Jurkat, Clone E6-1 (cell line): ENCODE results near the gene KIF26B. TPM values are rescaled to one million over a fixed set of nuclear protein-coding genes. Genes with fewer than 3 reads are reported as not detected.

Experiments
- DNase-seq: peaks from one replicate; pipeline ENCODE4 v3.0.0-alpha.2; 2011; ENCODE audit warnings: low read depth, low spot score
- H3K4me3 ChIP-seq: 2 replicates; pipeline ENCODE4 v1.5.1; 2011; ENCODE audit warnings: mild to moderate bottlenecking, low read length, control low read depth, moderate library complexity
- polyA plus RNA-seq: library from polyadenylated mRNA; unstranded; fragments of >200 nt; gene quantifications from one replicate; pipeline ENCODE4 v1.2.1, GENCODE V29; 2012; ENCODE audit warnings: missing spikeins; ENCODE audit not compliant: insufficient read length, insufficient read depth

Gene KIF26B
- 0.26 TPM for polyA plus RNA-seq

GRCh38 chr1:245154429-245155271 lies at the start of gene KIF26B:
KIF26B (plus strand) TSS chr1:245154985; CDS start chr1:245155425, 440 bp downstream.
- DNase-seq, result no peak

GRCh38 chr1:245105042-245105441 lies 49.7 kb upstream of the KIF26B start:
- H3K4me3 ChIP-seq, result no peak overlapping the region
- no peak for DNase-seq

More at GRCh38 chr1:245154429-245155271, at the start of gene KIF26B:
- H3K4me3 ChIP-seq, result peak within 1 kb of the TSS; percentile 29

GRCh38 chr1:245105815-245106410 lies 48.9 kb upstream of the KIF26B start:
- no peak for DNase-seq
- H3K4me3 ChIP-seq, result no peak overlapping the region

GRCh38 chr1:245107776-245108114 lies 47.0 kb upstream of the KIF26B start:
- H3K4me3 ChIP-seq, result no peak overlapping the region
- no peak for DNase-seq

- DNase-seq, result no peak
- no peak overlapping the region for H3K4me3 ChIP-seq
These were observed 46.5 kb upstream of the KIF26B start for GRCh38 chr1:245108246-245108645.

- H3K4me3 ChIP-seq, result no peak overlapping the region
These were observed 45.9 kb upstream of the KIF26B start for GRCh38 chr1:245108909-245109308.

GRCh38 chr1:245110406-245110805 lies 44.4 kb upstream of the KIF26B start:
- no peak for DNase-seq
- no peak overlapping the region for H3K4me3 ChIP-seq

More at GRCh38 chr1:245108909-245109308, 45.9 kb upstream of the KIF26B start:
- no peak for DNase-seq

GRCh38 chr1:245111073-245111472 lies 43.7 kb upstream of the KIF26B start:
- H3K4me3 ChIP-seq, result no peak overlapping the region
- no peak for DNase-seq

- no peak overlapping the region for H3K4me3 ChIP-seq
- no peak for DNase-seq
These were observed 41.1 kb upstream of the KIF26B start for GRCh38 chr1:245113649-245114048.

- no peak overlapping the region for H3K4me3 ChIP-seq
- DNase-seq, result no peak
These were observed 38.7 kb upstream of the KIF26B start for GRCh38 chr1:245116131-245116530.

GRCh38 chr1:245116751-245117150 lies 38.0 kb upstream of the KIF26B start:
- no peak overlapping the region for H3K4me3 ChIP-seq
- DNase-seq, result no peak

GRCh38 chr1:245118066-245118465 lies 36.7 kb upstream of the KIF26B start:
- no peak overlapping the region for H3K4me3 ChIP-seq
- DNase-seq, result no peak

- no peak for DNase-seq
- no peak overlapping the region for H3K4me3 ChIP-seq
These were observed 36.0 kb upstream of the KIF26B start for GRCh38 chr1:245118806-245119205.

GRCh38 chr1:245121523-245121922 lies 33.3 kb upstream of the KIF26B start:
- H3K4me3 ChIP-seq, result no peak overlapping the region
- no peak for DNase-seq

- no peak overlapping the region for H3K4me3 ChIP-seq
- no peak for DNase-seq
These were observed 30.5 kb upstream of the KIF26B start for GRCh38 chr1:245124241-245124640.

GRCh38 chr1:245124644-245125043 lies 30.1 kb upstream of the KIF26B start:
- no peak overlapping the region for H3K4me3 ChIP-seq
- DNase-seq, result no peak

- H3K4me3 ChIP-seq, result no peak overlapping the region
- DNase-seq, result no peak
These were observed 28.3 kb upstream of the KIF26B start for GRCh38 chr1:245126530-245126929.

GRCh38 chr1:245128381-245129101 lies 26.2 kb upstream of the KIF26B start:
- H3K4me3 ChIP-seq, result no peak overlapping the region
- no peak for DNase-seq

- H3K4me3 ChIP-seq, result no peak overlapping the region
- no peak for DNase-seq
These were observed 25.2 kb upstream of the KIF26B start for GRCh38 chr1:245129319-245130240.
